Activated naive CD4-positive, alpha-beta T cell treated with anti-CD3 and anti-CD28 coated beads, Interleukin-2, amount 10 ng/mL, durations not matched to agents 7 days and 5 days (primary cell): Measurements from ENCODE around the gene RPL22L1.
"Not testable (repeated sequence)": the region's sequence is repeated elsewhere in the genome, so short reads cannot be mapped to it uniquely, and the experiment has no call there.

Source experiments
- CTCF ChIA-PET: fragments of 350-600 bp; sonication (Branson Sonifier 250); formaldehyde crosslinking; loops from one replicate; lab custom pipeline; 2021; ENCODE audit warnings: antibody characterized with exemption; lab: Charles Lee
- DNase-seq: peaks from one replicate; pipeline ENCODE4 v3.0.0-alpha.2; 2020
- H3K27ac Mint-ChIP-seq: one replicate; pipeline ENCODE4 v1.8.0; 2021; ENCODE audit warnings: mild to moderate bottlenecking, moderate library complexity, mixed read lengths
- H3K27me3 Mint-ChIP-seq: one replicate; pipeline ENCODE4 v1.8.0; 2021; ENCODE audit warnings: mild to moderate bottlenecking, mixed read lengths
- H3K36me3 Mint-ChIP-seq: one replicate; pipeline ENCODE4 v1.8.0; 2021; ENCODE audit warnings: mixed read lengths
- H3K4me1 Mint-ChIP-seq: one replicate; pipeline ENCODE4 v1.8.0; 2021; ENCODE audit warnings: mixed read lengths
- H3K4me3 Mint-ChIP-seq: one replicate; pipeline ENCODE4 v1.8.0; 2021; ENCODE audit warnings: mild to moderate bottlenecking, moderate library complexity, mixed read lengths
- H3K9me3 Mint-ChIP-seq: one replicate; pipeline ENCODE4 v1.8.0; 2021; ENCODE audit warnings: mixed read lengths

RPL22L1 gene

DNA sequence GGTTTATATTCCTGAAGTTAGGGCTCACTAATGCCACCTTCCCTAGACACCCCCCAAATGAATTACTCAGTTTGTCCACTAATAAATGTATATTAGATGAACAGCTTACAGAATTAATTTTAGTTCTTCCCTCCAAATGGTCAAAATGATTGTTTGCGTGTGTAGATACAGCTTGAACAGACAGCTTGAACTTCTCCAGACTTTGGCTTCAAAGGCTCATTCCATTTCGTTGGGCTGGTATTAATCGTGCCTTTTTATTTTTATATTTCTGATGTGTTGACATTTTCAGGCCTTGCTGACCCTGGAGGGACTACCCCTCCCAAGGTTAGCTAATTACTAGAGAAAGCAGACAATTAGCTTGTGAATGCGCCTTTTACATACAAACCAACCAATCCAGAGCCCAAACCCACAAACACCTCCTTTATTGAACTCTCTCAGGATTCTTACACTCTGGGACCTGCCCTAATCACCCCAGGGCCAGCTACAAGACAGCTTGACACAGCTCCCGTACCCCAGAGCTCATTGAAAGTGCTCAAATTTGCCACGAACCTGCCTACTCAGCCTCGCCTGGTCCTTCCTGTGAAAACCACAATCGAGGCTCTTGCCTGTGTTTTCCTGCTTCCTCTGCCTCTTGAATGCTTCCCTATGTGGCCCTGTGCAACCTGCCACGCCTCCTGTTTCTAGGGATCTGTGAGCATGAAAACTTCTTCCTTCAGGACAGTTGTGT lies 40.3 kb downstream of the RPL22L1 start:
- peaks cover 11% of the 10 kb centered on the region for H3K4me1 Mint-ChIP-seq
- H3K27ac Mint-ChIP-seq, result no peak overlapping the region
- DNase-seq, result no peak
- CTCF ChIA-PET, result interaction anchor here (0.7 to 2.3 kb wide), 2 partner anchors 17 to 18 kb away, joined by 6 to 13 read pairs; no protein-coding TSS in a partner anchor
- peaks cover 48% of the 10 kb centered on the region for H3K27me3 Mint-ChIP-seq
- no peak overlapping the region for H3K4me3 Mint-ChIP-seq
- no peaks in the 10 kb centered on the region for H3K36me3 Mint-ChIP-seq
- H3K9me3 Mint-ChIP-seq, result no peaks in the 10 kb centered on the region

DNA sequence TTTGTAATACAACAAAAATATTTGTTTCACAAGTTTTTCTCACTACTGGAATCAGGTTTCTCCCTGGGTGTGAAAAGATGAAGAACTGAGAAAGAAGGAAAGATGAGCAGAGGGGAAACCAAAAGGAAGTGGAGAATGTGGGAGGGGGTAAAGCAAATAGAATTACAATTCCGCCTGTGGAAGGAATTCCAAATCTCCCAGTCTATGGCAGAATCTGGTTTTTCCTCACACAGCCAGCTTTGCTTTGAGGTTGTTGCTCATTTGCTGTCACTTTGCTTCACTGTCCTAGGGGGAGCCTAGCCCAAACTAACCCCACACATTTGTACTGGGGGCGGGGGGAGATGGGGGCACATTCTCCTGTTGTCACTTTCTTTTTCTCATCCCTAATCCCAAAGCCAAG lies 43.9 kb downstream of the RPL22L1 start:
- H3K27ac Mint-ChIP-seq, result no peak overlapping the region
- peaks cover 11% of the 10 kb centered on the region for H3K4me1 Mint-ChIP-seq
- no peak for DNase-seq
- H3K9me3 Mint-ChIP-seq, result no peaks in the 10 kb centered on the region
- peaks cover 42% of the 10 kb centered on the region for H3K27me3 Mint-ChIP-seq
- CTCF ChIA-PET, result interaction anchor here (0.5 to 1.2 kb wide), 2 partner anchors 9 to 412 kb away, joined by 4 read pairs; no protein-coding TSS in a partner anchor
- H3K36me3 Mint-ChIP-seq, result no peaks in the 10 kb centered on the region
- no peak overlapping the region for H3K4me3 Mint-ChIP-seq

DNA sequence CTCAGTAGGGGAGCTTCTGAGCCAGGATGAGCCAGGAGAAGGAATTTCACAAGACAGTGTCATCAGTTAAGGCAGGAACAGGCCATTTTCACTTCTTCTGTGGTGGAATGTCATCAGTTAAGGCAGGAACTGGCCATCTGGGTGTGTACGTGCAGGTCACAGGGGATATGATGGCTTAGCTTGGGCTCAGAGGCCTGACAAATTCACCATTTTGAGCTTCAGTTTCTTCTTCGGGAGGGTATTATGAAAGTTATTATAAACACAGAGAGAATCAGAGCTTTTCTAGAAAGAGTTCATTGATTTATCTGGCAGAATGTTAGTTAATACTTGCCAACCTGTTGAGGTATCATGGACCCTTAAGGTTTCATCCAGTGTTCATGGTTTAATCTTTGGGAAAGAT lies 46.4 kb downstream of the RPL22L1 start:
- peaks cover 26% of the 10 kb centered on the region for H3K27me3 Mint-ChIP-seq
- H3K4me1 Mint-ChIP-seq, DNase-seq, H3K36me3 Mint-ChIP-seq, H3K27ac Mint-ChIP-seq, H3K4me3 Mint-ChIP-seq, H3K9me3 Mint-ChIP-seq: not testable (repeated sequence)
- CTCF ChIA-PET, result interaction anchor here (1.1 kb wide), 1 partner anchor 12 kb away, joined by 5 read pairs; no protein-coding TSS in a partner anchor

DNA sequence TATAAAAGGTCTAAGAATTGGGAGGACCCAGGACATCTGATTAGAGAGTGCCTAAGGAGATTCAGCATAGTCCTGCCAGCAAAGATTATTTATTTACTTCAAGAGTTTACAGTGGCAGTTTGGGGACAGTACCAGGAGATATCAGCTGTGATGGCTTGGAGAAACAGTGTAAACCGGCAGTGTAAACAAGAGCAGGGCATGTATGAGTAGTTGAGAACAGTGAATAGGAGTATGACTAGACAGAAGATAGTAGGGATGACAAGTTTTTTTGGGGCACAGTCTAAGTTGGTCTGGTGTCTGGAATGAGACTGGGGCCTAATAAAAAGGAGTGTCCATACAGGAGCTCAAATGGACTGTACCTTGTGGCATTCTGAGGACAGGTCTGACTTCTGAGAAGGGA lies 51.7 kb downstream of the RPL22L1 start:
- H3K27ac Mint-ChIP-seq, H3K4me1 Mint-ChIP-seq, H3K36me3 Mint-ChIP-seq, CTCF ChIA-PET, H3K9me3 Mint-ChIP-seq, DNase-seq, H3K4me3 Mint-ChIP-seq: not testable (repeated sequence)
- peaks cover 12% of the 10 kb centered on the region for H3K27me3 Mint-ChIP-seq

DNA sequence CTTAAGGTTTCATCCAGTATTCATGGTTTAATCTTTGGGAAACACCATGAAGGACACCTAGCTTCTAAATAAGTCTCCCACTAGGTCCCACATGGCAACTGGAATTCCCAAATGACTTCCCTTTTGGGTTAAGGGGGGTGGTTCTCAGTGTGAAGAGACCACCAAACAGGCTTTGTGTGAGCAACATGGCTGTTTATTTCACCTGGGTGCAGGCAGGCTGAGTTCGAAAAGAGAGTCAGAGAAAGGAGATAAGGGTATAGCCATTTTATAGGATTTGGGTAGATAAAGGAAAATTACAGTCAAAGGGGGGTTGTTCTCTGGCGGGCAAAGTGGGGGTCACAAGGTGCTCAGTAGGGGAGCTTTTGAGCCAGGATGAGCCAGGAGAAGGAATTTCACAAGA lies 52.5 kb downstream of the RPL22L1 start:
- H3K27me3 Mint-ChIP-seq, H3K4me3 Mint-ChIP-seq, CTCF ChIA-PET, DNase-seq, H3K27ac Mint-ChIP-seq, H3K4me1 Mint-ChIP-seq, H3K36me3 Mint-ChIP-seq, H3K9me3 Mint-ChIP-seq: not testable (repeated sequence)

DNA sequence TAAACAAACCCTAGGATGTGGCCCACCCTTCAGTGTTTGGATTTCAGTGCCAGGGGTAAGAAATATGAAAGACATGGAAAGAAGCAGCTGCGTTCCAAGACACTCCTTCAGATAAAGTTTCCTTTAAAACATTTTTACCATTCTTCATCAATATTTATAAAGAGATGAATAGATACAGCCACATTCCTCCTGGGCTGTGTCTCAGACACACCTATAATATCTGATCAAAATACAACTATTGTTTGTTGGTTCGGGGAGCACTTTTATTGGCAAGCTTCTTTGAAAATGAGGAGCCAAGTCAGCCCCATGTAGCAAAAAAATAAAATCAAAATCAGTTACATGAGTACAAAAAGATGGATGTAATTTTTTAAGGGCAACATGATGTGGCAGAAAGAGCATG lies 53.2 kb downstream of the RPL22L1 start:
- CTCF ChIA-PET, result no interaction called here
- no peaks in the 10 kb centered on the region for H3K9me3 Mint-ChIP-seq
- H3K36me3 Mint-ChIP-seq, result no peaks in the 10 kb centered on the region
- DNase-seq, result no peak
- peaks cover 7% of the 10 kb centered on the region for H3K27me3 Mint-ChIP-seq
- no peak overlapping the region for H3K4me3 Mint-ChIP-seq
- H3K4me1 Mint-ChIP-seq, result peaks cover 2% of the 10 kb centered on the region
- H3K27ac Mint-ChIP-seq, result no peak overlapping the region

DNA sequence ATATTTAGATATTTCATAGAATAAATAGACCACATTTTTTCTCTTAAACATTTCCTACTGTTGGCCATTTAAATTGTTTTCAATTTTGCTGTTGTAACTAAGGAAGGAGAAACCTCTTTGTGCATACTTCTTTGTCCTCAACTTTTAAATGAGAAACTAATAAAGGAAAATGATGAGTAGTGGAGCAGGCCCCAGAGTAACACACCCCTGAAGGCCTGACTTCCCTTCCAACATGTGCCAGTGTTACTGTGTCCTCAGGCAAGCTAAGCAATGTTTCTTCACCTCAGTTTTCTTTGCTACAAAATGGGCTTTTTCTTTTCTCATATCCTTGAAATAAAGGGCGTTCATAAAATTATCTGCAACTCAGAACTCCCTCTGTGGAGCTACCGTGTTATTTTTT lies 53.7 kb downstream of the RPL22L1 start:
- Mint-ChIP-seq H3K36me3 (no peaks in the 10 kb centered on the region), H3K27ac (no peak overlapping the region), H3K4me1 (peaks cover 5% of the 10 kb centered on the region), H3K9me3 (no peaks in the 10 kb centered on the region), H3K27me3 (peaks cover 7% of the 10 kb centered on the region), H3K4me3 (no peak overlapping the region)
- CTCF ChIA-PET, result no interaction called here
- DNase-seq, result no peak

DNA sequence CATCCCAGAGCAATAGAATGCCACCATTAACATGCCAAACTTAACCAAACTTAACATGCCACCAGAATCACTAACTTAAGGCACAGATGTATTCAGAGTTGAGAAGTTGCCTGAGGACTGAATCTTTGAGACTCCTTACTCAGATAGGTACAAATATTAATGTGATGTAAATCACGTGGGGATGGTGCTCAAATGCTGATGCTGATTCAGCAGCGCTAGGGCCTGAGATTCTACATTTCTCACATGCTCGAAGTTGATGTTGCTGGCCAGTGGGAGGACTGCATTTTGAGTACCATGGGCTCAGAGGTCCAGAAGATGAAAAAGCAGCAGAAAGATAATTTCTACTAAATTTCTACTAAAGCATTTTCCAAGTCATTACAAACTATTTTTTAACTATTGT lies 54.1 kb downstream of the RPL22L1 start:
- peaks cover 7% of the 10 kb centered on the region for H3K27me3 Mint-ChIP-seq
- peak overlapping the region; percentile 6 for H3K27ac Mint-ChIP-seq
- no peak for DNase-seq
- H3K4me1 Mint-ChIP-seq, result peaks cover 5% of the 10 kb centered on the region
- H3K36me3 Mint-ChIP-seq, result no peaks in the 10 kb centered on the region
- CTCF ChIA-PET, result interaction anchor here (7.7 kb wide), 1 partner anchor 401 kb away, joined by 164 read pairs; the partner anchor contains the start of gene CLDN11
- no peaks in the 10 kb centered on the region for H3K9me3 Mint-ChIP-seq
- no peak overlapping the region for H3K4me3 Mint-ChIP-seq

DNA sequence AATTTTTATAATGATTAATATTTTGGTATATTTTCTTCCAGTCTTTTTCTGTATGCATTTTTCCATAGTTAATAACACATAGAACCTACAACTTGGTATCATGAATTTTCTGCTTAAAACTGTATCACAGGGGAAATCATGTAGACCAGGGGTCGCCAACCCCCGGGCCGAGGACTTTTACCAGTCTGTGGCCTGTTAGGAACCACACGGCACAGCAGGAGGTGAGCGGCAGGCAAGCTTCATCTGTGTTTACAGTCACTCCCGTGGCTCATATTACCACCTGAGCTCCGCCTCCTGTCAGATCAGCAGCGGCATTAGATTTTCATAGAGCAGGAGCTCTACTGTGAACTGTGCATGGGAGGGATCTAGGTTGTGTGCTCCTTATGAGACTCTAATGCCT lies 54.7 kb downstream of the RPL22L1 start:
- DNase-seq, result no peak
- peaks cover 5% of the 10 kb centered on the region for H3K4me1 Mint-ChIP-seq
- no peaks in the 10 kb centered on the region for H3K36me3 Mint-ChIP-seq
- no peaks in the 10 kb centered on the region for H3K9me3 Mint-ChIP-seq
- peak overlapping the region; percentile 6 for H3K27ac Mint-ChIP-seq
- CTCF ChIA-PET, result interaction anchor here (7.7 kb wide), 1 partner anchor 401 kb away, joined by 164 read pairs; the partner anchor contains the start of gene CLDN11
- H3K27me3 Mint-ChIP-seq, result peaks cover 7% of the 10 kb centered on the region
- H3K4me3 Mint-ChIP-seq, result no peak overlapping the region
